Hindlimb muscle (tissue), 1 donor: ENCODE results near the gene CNTNAP2. TPM values are rescaled to one million over a fixed set of nuclear protein-coding genes. Genes with fewer than 3 reads are reported as not detected.

Experiments used
- DNase-seq: peaks from one replicate; pipeline ENCODE4 v3.0.0-alpha.2; 2013
- polyA plus RNA-seq: library from polyadenylated mRNA; unstranded; fragments of 120-200 nt; gene quantifications from one replicate; pipeline ENCODE4 v1.2.1, GENCODE V29; 2013; ENCODE audit not compliant: insufficient read length

CNTNAP2 gene
- polyA plus RNA-seq, 1 donor, result 10.1 TPM

GRCh38 chr7:146619641-146620040 lies 503.0 kb downstream of the CNTNAP2 start:
- no peak for DNase-seq

GRCh38 chr7:146626912-146627311 lies 510.3 kb downstream of the CNTNAP2 start:
- DNase-seq, result no peak

GRCh38 chr7:146635205-146636032 lies 518.8 kb downstream of the CNTNAP2 start:
- no peak for DNase-seq

- DNase-seq, result no peak
These were observed 519.4 kb downstream of the CNTNAP2 start for GRCh38 chr7:146636033-146636356.

- no peak for DNase-seq
These were observed 520.0 kb downstream of the CNTNAP2 start for GRCh38 chr7:146636581-146636980.

GRCh38 chr7:146639291-146639690 lies 522.7 kb downstream of the CNTNAP2 start:
- DNase-seq, result no peak

DNA sequence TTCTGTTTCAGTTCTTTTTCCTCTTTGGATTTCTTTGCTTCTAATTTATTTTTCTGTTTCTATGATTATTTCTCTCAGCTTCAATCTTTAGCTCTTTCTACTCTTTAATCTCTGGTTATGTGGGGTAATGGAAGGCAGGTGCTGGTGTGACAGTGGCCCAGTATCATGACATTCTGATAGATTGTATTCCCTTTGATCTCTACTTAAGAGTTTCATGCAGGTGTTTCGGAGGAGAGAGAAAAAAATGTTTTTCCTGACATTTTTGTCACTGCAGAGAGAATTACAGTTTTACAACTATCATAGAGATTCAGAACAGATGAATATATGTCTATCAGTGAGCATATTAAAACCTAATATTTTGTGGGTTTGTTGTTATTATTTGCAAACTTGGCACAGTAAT lies 524.9 kb downstream of the CNTNAP2 start:
- no peak for DNase-seq

DNA sequence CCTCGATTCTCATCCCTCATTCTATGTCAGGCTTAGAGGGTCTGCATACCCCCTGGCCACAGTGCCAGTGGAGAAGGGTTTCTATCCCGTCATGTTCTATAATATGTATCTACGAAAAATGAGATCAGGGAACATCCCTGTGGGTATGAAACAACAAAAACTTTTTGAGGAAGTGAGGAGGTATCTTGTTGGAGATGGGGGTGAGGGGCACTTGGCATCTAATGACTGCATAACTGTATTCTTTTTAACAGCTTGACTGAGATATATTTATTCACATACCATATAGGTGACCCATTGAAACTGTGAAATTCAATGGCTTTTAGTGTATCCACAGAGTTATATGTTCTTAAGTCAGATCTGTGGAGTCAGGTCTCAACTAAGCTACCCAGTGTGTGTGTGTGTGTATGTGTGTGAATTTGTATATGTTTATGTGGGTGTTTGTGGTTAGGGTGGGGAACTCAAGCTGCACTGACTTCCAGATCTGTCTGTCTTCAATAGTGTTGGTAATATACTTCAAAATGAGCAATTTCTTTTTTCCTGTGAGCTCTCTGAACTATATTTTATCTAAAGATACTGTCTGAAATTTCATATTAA lies 528.9 kb downstream of the CNTNAP2 start:
- no peak for DNase-seq

GRCh38 chr7:146647445-146647844 lies 530.8 kb downstream of the CNTNAP2 start:
- DNase-seq, result no peak

DNA sequence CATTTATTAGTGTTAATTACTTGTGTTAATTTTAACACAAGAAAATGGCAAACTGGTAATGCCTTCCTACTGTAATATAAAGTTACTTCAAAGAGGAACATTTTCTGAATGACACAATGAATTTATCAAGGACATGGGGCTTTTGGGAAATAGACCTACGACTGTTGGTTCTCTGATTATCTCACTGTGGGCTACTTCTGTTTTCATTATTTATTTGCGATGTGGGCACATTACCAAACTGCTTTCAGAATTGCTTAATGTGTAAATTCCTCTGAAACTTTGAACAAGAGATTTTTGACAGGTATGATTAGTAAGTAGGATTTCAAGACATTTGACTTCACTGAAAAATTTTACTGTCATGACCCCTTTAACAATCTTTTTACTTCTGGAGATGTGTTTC lies 535.6 kb downstream of the CNTNAP2 start:
- DNase-seq, result no peak

DNA sequence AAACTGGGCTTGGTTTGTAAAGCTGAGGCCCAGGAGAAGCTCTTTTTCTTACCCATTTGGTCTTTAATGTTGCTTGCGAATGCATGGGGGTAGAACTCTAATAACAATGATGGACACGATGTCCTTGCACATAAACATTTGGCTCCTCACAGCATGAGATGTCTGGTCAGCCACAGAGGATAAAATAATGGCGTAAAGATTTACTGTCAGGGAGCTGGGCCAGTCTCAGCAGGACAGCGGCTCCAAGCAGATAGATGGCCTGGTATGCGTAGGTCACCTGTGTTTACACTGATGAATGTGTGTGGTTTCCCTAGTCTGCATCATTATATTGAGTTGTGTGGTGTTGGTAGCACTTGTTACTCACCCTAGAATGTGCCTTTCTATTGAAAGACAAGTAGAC lies 537.4 kb downstream of the CNTNAP2 start:
- no peak for DNase-seq

DNA sequence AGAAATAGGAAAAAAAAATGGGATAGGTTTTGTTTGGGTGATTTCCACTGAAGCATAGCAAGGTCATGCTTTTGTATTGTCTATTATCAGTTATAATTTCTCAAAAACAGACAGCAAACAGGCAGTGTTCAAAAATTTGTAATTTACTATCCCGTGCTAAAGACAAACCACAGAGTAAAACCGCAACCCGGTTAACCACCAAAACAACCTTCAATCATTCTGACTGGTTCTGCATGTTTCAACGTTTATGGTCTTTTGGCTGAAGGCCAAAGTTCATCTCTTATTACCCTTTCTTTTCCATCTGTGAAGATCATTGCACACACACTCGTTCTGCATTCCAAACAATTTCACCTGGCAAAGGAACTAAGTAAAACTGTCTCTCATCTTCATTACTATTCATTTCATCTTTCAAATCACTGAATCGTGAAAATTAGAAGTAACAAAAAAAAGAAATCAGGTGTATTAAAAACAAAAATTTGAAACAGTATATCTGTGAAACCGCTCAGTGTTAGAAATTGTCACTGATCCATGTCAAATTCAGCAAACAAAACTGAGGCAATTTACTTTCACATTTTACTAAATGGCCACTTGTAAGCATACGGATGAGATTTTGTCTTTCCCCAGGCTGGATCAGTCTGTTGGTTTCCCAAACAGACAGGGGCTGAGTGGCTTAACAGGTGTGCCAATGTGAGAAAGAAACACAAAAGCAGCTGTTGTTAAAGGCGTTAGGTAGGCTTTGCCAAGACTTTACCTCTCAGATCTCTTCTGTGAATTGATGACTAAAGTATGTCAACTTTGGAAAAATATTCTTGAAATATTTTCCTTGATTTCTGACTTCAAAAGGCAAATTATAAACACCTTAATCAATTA lies 539.6 kb downstream of the CNTNAP2 start:
- peak; percentile 36 for DNase-seq

- no peak for DNase-seq
These were observed 540.4 kb downstream of the CNTNAP2 start for GRCh38 chr7:146656988-146657387.

DNA sequence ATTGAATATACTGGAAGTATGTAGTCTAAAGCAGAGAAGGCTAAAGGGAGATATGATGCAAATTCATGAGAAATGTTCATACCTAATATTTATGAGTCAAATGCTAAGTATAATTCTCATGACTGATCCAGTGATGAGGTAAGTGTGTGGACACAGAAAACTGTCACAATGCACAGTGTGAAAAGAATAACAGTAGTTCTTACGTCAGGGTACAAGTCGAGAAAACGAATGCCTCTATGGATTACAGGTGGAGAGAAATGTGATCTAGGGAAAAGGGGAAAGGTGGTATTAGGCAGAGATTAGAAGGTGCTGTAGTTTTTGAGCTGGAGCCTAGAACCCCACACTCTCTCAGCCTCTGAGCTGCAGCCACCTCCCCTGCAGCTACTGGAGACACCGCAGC lies 542.0 kb downstream of the CNTNAP2 start:
- DNase-seq, result no peak

DNA sequence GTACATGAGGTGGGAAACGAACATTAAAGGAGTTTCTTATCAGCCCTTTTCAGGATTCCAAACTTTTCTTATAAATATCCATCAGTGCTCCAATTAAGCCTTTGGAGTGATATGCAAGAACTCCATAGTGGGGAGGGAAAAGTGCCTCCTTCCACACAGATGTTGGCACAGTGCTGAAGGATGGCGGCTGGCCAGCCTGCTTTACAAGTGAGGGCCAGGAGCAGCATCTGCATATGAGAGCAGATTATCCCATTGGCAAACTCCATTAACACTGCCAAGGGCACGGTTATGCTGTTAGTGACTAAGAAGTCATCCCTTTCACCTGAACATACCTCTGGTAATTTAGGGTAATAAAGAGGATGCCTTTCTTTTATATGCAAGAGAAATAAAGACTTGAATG lies 543.1 kb downstream of the CNTNAP2 start:
- no peak for DNase-seq

DNA sequence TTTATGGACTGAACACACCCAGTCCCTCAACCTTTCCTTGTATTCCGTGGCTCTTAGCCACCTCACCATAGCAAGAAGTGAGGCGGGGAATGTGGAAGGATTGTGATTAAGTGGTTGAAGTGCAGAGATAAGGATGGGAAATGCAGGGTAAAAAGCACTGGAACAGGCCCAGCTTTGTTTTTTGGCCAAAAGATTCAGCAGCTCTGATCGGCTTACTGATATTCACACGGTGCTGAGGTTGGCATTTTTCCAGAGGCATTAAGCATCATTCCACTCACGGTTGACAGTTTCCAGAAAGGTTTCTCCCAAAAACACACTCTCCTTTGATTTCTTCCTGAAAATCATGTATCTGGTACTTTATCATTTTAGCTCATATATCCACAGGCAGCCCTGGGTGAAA lies 544.2 kb downstream of the CNTNAP2 start:
- no peak for DNase-seq

- no peak for DNase-seq
These were observed 544.8 kb downstream of the CNTNAP2 start for GRCh38 chr7:146661435-146661834.

DNA sequence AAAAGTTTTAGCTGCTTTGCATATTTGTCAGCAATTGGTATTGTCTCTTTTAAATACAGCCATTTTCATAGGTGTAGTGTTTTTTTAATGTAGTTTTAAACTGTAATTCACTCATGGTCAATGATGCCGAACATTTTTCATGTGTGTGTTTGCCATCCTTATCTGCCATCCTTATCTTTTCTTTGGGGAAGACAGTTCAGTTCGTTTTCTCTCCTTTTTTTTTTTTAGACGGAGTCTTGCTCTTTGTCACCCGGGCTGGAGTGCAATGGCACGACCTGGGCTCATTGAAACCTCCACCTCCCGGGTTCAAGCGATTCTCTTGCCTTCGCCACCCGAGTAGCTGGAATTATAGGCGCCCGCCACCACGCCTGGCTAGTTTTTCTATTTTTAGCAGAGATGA lies 545.3 kb downstream of the CNTNAP2 start:
- DNase-seq, result no peak

- DNase-seq, result no peak
These were observed 548.4 kb downstream of the CNTNAP2 start for GRCh38 chr7:146665023-146665422.

DNA sequence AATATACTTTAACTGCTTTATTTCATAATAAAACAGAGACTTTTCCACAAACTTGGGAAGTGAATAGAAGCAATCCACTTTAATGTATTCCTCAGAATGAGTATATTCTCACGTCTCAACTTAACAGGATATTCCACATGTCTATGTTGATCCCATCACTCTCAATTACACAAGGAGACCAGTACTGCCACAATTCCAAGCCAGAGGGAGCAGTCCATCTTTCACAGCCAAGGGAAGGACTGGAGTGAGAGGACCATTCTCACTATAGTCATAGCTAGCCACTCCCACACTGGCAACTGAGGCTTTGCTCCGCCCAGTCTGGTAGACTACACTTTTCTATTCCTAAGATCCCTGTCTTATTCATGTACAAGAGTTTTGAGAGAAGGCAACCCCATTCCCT lies 553.9 kb downstream of the CNTNAP2 start:
- no peak for DNase-seq

DNA sequence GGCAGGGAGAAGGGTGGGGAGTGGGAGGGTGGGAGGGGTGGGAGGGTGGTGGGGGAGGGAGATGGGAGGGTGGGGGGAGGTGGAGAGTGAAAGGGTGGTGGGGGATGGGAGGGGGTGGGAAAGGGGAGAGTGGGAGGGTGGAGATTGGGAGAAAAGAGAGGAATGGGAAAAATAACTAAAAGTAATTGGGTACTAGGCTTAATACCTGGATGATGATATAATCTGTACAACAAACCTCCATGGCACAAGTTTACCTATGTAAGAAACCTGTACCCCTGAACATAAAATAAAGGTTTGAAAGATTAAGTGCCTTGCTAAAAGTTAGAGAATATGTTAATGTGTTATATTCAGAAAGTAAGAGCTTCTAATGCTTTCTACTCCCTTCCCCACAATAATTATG lies 564.9 kb downstream of the CNTNAP2 start:
- no peak for DNase-seq

DNA sequence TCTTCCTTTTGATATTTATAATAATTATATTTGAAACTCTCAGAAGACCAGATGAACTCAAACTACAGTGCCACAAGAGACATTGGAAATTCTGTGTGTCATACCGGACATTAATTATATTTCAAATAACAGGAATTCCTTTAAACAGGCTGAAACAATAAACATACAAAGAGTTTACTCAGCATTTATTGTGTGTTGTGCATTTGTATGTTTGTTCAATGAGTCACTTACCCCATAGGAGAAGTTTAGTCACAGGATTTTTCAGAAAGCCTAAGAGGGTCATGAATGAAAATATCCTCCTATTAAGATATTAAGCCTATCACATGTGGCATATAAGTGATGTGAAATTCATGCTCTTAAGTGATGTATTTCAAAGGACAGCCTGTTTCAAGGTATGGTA lies 566.8 kb downstream of the CNTNAP2 start:
- no peak for DNase-seq

DNA sequence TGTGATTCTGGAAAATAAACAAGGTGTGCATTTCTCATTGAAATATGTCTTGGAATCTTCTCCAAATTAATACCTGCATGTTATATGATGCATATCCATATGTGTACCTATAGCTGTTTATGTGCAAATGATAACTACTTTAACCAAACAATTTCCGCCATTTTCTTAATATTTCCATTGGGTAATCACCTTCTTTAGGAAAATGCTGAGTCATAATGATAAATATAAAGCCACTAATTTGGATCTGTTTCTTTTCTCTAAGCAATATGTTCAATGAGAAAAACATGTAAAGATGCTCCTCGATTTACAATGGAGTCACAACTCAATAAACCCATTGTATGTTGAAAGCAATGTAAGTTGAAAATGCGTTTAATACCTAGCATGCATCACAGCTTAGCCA lies 574.4 kb downstream of the CNTNAP2 start:
- DNase-seq, result no peak
